ENCODE measurements around the gene FBXL4. TPM values are rescaled to one million over a fixed set of nuclear protein-coding genes. Genes with fewer than 3 reads are reported as not detected.

FBXL4 gene
- total RNA-seq, 6 donors from 2014 or later, result 6.3 to 25.9 (median 14.4) TPM

DNA sequence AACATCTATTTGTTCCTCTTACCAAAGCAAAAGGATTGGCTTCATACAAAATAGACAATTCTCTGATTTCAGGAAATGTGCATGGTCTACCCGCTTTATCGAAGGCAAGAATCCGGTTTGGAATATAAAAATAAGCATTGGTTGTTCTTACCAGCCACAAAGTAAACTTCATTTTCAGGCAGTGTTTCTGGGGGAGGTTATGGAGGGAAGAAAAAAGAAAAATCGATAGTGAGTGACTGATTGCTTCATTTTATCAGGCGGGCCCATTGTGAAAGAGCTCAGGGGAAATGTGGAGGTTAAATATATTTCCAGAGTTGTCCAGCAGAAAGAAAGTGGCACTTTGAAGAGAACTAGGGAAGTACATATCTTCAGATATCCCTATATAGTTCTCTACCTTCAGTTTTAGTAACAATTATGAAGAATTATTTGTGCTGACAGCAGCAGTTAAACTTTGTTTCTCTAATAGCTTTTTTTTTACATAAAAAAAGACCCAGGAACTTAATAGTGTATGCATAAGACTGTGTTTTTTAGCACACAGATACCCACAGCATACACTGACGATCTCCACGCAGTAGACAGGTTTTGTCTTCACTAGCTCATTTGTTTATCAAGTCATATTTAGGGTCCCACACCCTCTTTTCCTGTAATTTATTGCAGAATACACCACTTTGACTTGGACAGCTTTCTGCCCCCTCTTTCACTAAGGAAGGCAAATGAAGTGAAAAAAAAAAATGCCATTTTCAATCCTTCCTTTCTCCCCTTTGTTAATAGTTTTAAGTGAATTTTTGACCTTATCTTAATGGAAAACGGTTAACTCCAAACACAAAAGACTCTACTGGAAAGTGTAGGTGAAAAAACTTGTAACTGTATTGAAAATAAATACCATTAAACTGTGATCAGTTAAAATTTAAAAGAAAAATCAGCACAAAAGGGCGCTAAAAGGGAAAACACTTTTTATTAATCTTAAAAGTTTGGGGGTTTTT lies 110.5 kb downstream of the FBXL4 start:
- DNase-seq, result no peak

DNA sequence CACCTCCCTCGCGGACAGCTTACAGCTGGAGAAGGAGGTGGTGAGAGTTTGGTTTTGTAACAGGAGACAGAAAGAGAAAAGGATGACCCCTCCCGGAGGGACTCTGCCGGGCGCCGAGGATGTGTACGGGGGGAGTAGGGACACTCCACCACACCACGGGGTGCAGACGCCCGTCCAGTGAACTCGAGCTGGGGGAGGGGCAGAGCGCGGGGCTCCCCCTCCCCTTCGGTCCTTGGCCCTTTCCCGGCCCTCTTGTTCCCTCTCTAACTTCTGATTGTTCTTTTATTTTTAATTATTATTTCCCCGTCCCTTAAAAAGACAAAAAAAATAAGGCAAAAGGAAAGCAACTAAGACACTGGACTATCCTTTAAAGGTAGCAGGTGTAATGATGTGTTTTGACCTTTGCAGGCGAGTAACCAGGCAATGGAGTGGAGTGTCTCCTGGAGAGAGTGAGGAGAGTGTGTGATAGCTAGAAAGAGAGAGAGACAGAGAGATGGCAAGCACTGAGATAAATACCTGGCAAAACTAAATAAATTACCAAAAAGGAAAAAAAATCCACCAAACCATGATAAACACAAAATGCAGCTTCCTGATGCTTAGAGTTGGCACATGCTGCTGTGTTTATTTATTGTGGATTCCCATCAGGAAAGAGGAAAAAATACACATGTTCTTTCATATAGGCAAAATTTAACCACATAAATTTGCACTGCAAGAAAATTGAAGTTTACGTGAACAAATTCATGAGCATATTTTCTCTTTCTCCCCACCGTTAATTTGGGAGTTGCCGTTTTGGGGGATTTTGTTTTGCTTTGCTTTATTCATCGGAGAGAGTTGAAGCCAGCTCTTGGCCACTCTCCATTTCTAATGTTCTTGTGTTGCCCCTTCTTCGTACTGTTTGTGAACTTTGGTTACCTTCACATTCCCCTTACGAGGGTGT lies 111.5 kb downstream of the FBXL4 start:
- peak in 1 of 2 donors; percentile 41 for DNase-seq
- H3K4me3 ChIP-seq, result no peak overlapping the region

More for the DNA sequence above, 110.5 kb downstream of the FBXL4 start:
- Histone ChIP-seq H3K9me3 (no peaks in the 10 kb centered on the region), H3K27me3 (peaks cover 4 to 81% (median 36%) of the 10 kb centered on the region in 4 donors), H3K27ac (no peak overlapping the region), H3K4me1 (peaks cover 36 to 48% (median 39%) of the 10 kb centered on the region in 4 donors), H3K4me3 (no peak overlapping the region), H3K36me3 (no peaks in the 10 kb centered on the region)
- WGBS, 2 donors, result 15 to 16% methylated on average over 9 of the region's 9 CpGs
- no peak for ATAC-seq (ENCODE audit: low FRiP score in 2 of 2)
- TF ChIP-seq, protein P1, sequence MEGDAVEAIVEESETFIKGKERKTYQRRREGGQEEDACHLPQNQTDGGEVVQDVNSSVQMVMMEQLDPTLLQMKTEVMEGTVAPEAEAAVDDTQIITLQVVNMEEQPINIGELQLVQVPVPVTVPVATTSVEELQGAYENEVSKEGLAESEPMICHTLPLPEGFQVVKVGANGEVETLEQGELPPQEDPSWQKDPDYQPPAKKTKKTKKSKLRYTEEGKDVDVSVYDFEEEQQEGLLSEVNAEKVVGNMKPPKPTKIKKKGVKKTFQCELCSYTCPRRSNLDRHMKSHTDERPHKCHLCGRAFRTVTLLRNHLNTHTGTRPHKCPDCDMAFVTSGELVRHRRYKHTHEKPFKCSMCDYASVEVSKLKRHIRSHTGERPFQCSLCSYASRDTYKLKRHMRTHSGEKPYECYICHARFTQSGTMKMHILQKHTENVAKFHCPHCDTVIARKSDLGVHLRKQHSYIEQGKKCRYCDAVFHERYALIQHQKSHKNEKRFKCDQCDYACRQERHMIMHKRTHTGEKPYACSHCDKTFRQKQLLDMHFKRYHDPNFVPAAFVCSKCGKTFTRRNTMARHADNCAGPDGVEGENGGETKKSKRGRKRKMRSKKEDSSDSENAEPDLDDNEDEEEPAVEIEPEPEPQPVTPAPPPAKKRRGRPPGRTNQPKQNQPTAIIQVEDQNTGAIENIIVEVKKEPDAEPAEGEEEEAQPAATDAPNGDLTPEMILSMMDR (IDR thresholded peaks at IDR 0.05), result no peak
- TF ChIP-seq POLR2AphosphoS5 (IDR thresholded peaks at IDR 0.05) (no peak), POLR2A (IDR thresholded peaks at IDR 0.05) (no peak), EP300 (IDR thresholded peaks at IDR 0.05) (no peak)

DNA sequence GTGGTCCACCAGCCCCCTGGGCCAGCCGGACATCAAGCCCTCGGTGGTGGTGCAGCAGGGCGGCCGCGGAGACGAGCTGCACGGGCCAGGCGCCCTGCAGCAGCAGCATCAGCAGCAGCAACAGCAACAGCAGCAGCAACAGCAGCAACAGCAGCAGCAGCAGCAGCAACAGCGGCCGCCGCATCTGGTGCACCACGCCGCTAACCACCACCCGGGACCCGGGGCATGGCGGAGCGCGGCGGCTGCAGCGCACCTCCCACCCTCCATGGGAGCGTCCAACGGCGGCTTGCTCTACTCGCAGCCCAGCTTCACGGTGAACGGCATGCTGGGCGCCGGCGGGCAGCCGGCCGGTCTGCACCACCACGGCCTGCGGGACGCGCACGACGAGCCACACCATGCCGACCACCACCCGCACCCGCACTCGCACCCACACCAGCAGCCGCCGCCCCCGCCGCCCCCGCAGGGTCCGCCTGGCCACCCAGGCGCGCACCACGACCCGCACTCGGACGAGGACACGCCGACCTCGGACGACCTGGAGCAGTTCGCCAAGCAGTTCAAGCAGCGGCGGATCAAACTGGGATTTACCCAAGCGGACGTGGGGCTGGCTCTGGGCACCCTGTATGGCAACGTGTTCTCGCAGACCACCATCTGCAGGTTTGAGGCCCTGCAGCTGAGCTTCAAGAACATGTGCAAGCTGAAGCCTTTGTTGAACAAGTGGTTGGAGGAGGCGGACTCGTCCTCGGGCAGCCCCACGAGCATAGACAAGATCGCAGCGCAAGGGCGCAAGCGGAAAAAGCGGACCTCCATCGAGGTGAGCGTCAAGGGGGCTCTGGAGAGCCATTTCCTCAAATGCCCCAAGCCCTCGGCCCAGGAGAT lies 112.4 kb downstream of the FBXL4 start:
- H3K4me1 ChIP-seq, result peaks cover 45 to 62% (median 50%) of the 10 kb centered on the region in 4 donors
- no peak for TF ChIP-seq POLR2A (IDR thresholded peaks at IDR 0.05)
- TF ChIP-seq, protein P1 (IDR thresholded peaks at IDR 0.05), result no peak
- TF ChIP-seq EP300 (IDR thresholded peaks at IDR 0.05), result no peak
- TF ChIP-seq POLR2AphosphoS5 (IDR thresholded peaks at IDR 0.05), result no peak
- H3K27ac ChIP-seq, result no peak overlapping the region
- 6 to 10% methylated on average over 12 to 28 of the region's 76 CpGs for WGBS, 2 donors
- DNase-seq, result peak in 1 of 2 donors; percentile 84
- no peaks in the 10 kb centered on the region for H3K9me3 ChIP-seq
- ATAC-seq (ENCODE audit: low FRiP score in 2 of 2), result no peak
- no peaks in the 10 kb centered on the region for H3K36me3 ChIP-seq
- peak overlapping the region in 3 of 4 donors; percentile 50 to 58 (median 58) for H3K4me3 ChIP-seq
- peaks cover 2 to 79% (median 41%) of the 10 kb centered on the region in 4 donors for H3K27me3 ChIP-seq

More for the DNA sequence above, 111.5 kb downstream of the FBXL4 start:
- TF ChIP-seq POLR2A (IDR thresholded peaks at IDR 0.05), result no peak
- TF ChIP-seq EP300 (IDR thresholded peaks at IDR 0.05), result no peak
- no peak for TF ChIP-seq POLR2AphosphoS5 (IDR thresholded peaks at IDR 0.05)
- TF ChIP-seq, protein P1 (IDR thresholded peaks at IDR 0.05), result no peak
- Histone ChIP-seq H3K27ac (no peak overlapping the region), H3K4me1 (peaks cover 45 to 58% (median 47%) of the 10 kb centered on the region in 4 donors), H3K36me3 (no peaks in the 10 kb centered on the region), H3K27me3 (peaks cover 2 to 82% (median 38%) of the 10 kb centered on the region in 4 donors), H3K9me3 (no peaks in the 10 kb centered on the region)
- ATAC-seq (ENCODE audit: low FRiP score in 2 of 2), result no peak
- WGBS, 2 donors, result 5% methylated on average over 22 to 23 of the region's 23 CpGs
